H1 (cell line): Measurements from ENCODE around the gene OR6F1. TPM values are rescaled to one million over a fixed set of nuclear protein-coding genes. Genes with fewer than 3 reads are reported as not detected.

ENCODE experiments used
- CTCF ChIA-PET: fragments of 300-600 bp; sonication (Branson Sonifier 250); formaldehyde crosslinking; loops from one replicate; lab custom pipeline; 2021; ENCODE audit not compliant: partially characterized antibody; lab: Charles Lee
- POLR2A ChIA-PET: fragments of 300-600 bp; sonication (Branson Sonifier 250); formaldehyde crosslinking; loops from one replicate; lab custom pipeline; 2021; ENCODE audit warnings: inconsistent platforms; ENCODE audit not compliant: partially characterized antibody; lab: Charles Lee
- DNase-seq, 2 experiments: peaks; one replicate each; pipeline versions ENCODE4 v3.0.0 to v3.0.0-alpha.2; 2010 to 2022; ENCODE audit warnings: low spot score in 2 of 2, low read depth in 1 of 2, mixed read lengths in 1 of 2
- FAIRE-seq: peaks from 2 replicates; lab custom pipeline; 2011; peaks lifted over from hg19 to GRCh38; lab: Jason Lieb, UNC
- H2AFZ ChIP-seq: 2 replicates; pipeline ENCODE4 v1.8.1; 2012; ENCODE audit warnings: low read length, inconsistent platforms
- H2AK5ac ChIP-seq: 2 replicates; pipeline ENCODE4 v1.6.1; 2013; ENCODE audit warnings: low read depth, low read length
- H2BK120ac ChIP-seq: replicated peaks from 2 replicates; pipeline ENCODE3; 2013; ENCODE audit warnings: low read depth, low read length, inconsistent platforms
- H2BK12ac ChIP-seq: 2 replicates; pipeline ENCODE4 v1.6.1; 2013; ENCODE audit warnings: low read depth, low read length
- H2BK15ac ChIP-seq: 2 replicates; pipeline ENCODE4 v1.6.1; 2013; ENCODE audit warnings: low read length
- H2BK20ac ChIP-seq: 2 replicates; pipeline ENCODE4 v1.6.1; 2013; ENCODE audit warnings: low read length
- H2BK5ac ChIP-seq: 2 replicates; pipeline ENCODE4 v1.6.1; 2013; ENCODE audit warnings: low read depth, low read length
- H3K14ac ChIP-seq: 2 replicates; pipeline ENCODE4 v1.6.1; 2013; ENCODE audit warnings: inconsistent platforms; ENCODE audit not compliant: insufficient read length
- H3K18ac ChIP-seq: 2 replicates; pipeline ENCODE4 v1.6.1; 2013; ENCODE audit warnings: low read length; ENCODE audit errors: extremely low read depth
- H3K23ac ChIP-seq: 2 replicates; pipeline ENCODE4 v1.6.1; 2013; ENCODE audit warnings: inconsistent platforms; ENCODE audit not compliant: insufficient read length
- H3K23me2 ChIP-seq: 2 replicates; pipeline ENCODE4 v1.6.1; 2013; ENCODE audit warnings: low read depth, low read length
- H3K27ac ChIP-seq: 2 replicates; pipeline ENCODE4 v1.6.1; 2011; ENCODE audit warnings: low read depth, low read length, inconsistent platforms
- H3K27me3 ChIP-seq, 4 experiments: replicated peaks in 1 of 4; 1 replicate in 1 of 4; 2 replicates in 3 of 4; pipeline versions ENCODE4 v1.6.1 to v1.8.1; 2011 to 2013; ENCODE audit warnings: low read length in 3 of 4, mild to moderate bottlenecking in 3 of 4, inconsistent platforms in 2 of 4, mixed read lengths in 2 of 4, moderate library complexity in 1 of 4; ENCODE audit not compliant: control insufficient read depth in 3 of 4, insufficient read depth in 3 of 4; ENCODE audit errors: extremely low read depth in 1 of 4
- H3K36me3 ChIP-seq, 4 experiments: 2 replicates each; pipeline versions ENCODE4 v1.6.1 to v1.8.1; 2011 to 2013; ENCODE audit warnings: mild to moderate bottlenecking in 4 of 4, low read length in 3 of 4, moderate library complexity in 2 of 4, control low read depth in 1 of 4, inconsistent platforms in 1 of 4; ENCODE audit not compliant: insufficient read depth in 4 of 4, control insufficient read depth in 2 of 4
- H3K4ac ChIP-seq: replicated peaks from 2 replicates; pipeline ENCODE3; 2013; ENCODE audit warnings: low read length, low read depth, mixed read lengths, inconsistent platforms; ENCODE audit not compliant: insufficient read length
- H3K4me1 ChIP-seq, 4 experiments: replicated peaks in 1 of 4; 1 replicate in 1 of 4; 2 replicates in 3 of 4; pipeline versions ENCODE4 v1.6.1 to v1.8.1; 2011 to 2013; ENCODE audit warnings: low read length in 3 of 4, inconsistent platforms in 2 of 4, mixed read lengths in 1 of 4; ENCODE audit not compliant: insufficient read depth in 4 of 4, control insufficient read depth in 3 of 4
- H3K4me2 ChIP-seq, 2 experiments: 2 replicates each; pipeline versions ENCODE4 v1.6.1 to v1.8.1; 2011 to 2013; ENCODE audit warnings: low read depth in 2 of 2, low read length in 2 of 2, control low read depth in 1 of 2, inconsistent platforms in 1 of 2, mild to moderate bottlenecking in 1 of 2; ENCODE audit not compliant: insufficient read depth in 1 of 2
- H3K4me3 ChIP-seq, 4 experiments: fragments of 200-600, 300-600 bp in 1 of 4; sonication (generic), shearing (Covaris generic), sonication (Bioruptor Twin) in 1 of 4; 2 replicates each; pipeline versions ENCODE4 v1.5.1 to v1.8.1; 2011 to 2016; ENCODE audit warnings: low read length in 4 of 4, low read depth in 3 of 4, control low read depth in 2 of 4, inconsistent platforms in 2 of 4, mild to moderate bottlenecking in 2 of 4, mixed read lengths in 1 of 4, moderate library complexity in 1 of 4; ENCODE audit not compliant: insufficient read depth in 2 of 4; ENCODE audit errors: extremely low read depth in 1 of 4
- H3K56ac ChIP-seq: replicated peaks from 2 replicates; pipeline ENCODE3; 2013; ENCODE audit warnings: low read depth, mild to moderate bottlenecking, mixed read lengths, low read length, inconsistent platforms; ENCODE audit not compliant: insufficient read length
- H3K79me1 ChIP-seq: 2 replicates; pipeline ENCODE4 v1.6.1; 2013; ENCODE audit warnings: low read depth, low read length, control low read depth
- H3K79me2 ChIP-seq, 2 experiments: 2 replicates each; pipeline versions ENCODE4 v1.6.1 to v1.8.1; 2012 to 2013; ENCODE audit warnings: low read length in 2 of 2, mild to moderate bottlenecking in 2 of 2, inconsistent platforms in 1 of 2; ENCODE audit not compliant: insufficient read depth in 2 of 2, control insufficient read depth in 1 of 2
- H3K9ac ChIP-seq, 4 experiments: replicated peaks in 1 of 4; 1 replicate in 1 of 4; 2 replicates in 3 of 4; pipeline versions ENCODE4 v1.6.1 to v1.8.1; 2011 to 2013; ENCODE audit warnings: low read depth in 3 of 4, low read length in 3 of 4, control low read depth in 2 of 4, mild to moderate bottlenecking in 2 of 4, moderate library complexity in 2 of 4, inconsistent platforms in 1 of 4; ENCODE audit errors: extremely low read depth in 1 of 4
- H3K9me3 ChIP-seq, 2 experiments: 2 replicates each; pipeline versions ENCODE4 v1.6.1 to v1.8.1; 2012 to 2013; ENCODE audit warnings: mild to moderate bottlenecking in 2 of 2, moderate library complexity in 2 of 2, control low read depth in 1 of 2, inconsistent platforms in 1 of 2, low read depth in 1 of 2, low read length in 1 of 2, mixed read lengths in 1 of 2; ENCODE audit not compliant: insufficient read depth in 2 of 2
- H4K20me1 ChIP-seq, 2 experiments: replicated peaks in 1 of 2; 2 replicates each; pipeline versions ENCODE3 to v1.8.1; 2011 to 2013; ENCODE audit warnings: inconsistent platforms in 2 of 2, low read length in 2 of 2, mild to moderate bottlenecking in 1 of 2; ENCODE audit not compliant: insufficient read depth in 2 of 2, control insufficient read depth in 1 of 2
- H4K5ac ChIP-seq: 2 replicates; pipeline ENCODE4 v1.6.1; 2013; ENCODE audit warnings: low read length, low read depth, mixed read lengths, inconsistent platforms; ENCODE audit not compliant: insufficient read length
- H4K8ac ChIP-seq: 2 replicates; pipeline ENCODE4 v1.8.0; 2013; ENCODE audit warnings: mild to moderate bottlenecking, moderate library complexity, low read length, inconsistent platforms; ENCODE audit not compliant: insufficient read depth; ENCODE audit errors: extremely low read depth
- H4K91ac ChIP-seq: replicated peaks from 2 replicates; pipeline ENCODE3; 2013; ENCODE audit warnings: low read length, mixed read lengths, inconsistent platforms; ENCODE audit not compliant: insufficient read length
- CBX5 ChIP-seq: fragments of 300-800, 300-1000 bp; sonication (generic); IDR thresholded peaks from 2 replicates; pipeline ENCODE4 v1.7.1; 2016; ENCODE audit warnings: antibody characterized with exemption, low read length, low read depth
- CTBP2 ChIP-seq: IDR thresholded peaks from 2 replicates; pipeline ENCODE4 v1.7.0; 2011; ENCODE audit warnings: borderline replicate concordance, mild to moderate bottlenecking, moderate library complexity, mixed read lengths, low read length; ENCODE audit not compliant: insufficient read depth, insufficient read length
- EP300 ChIP-seq, 2 experiments: IDR thresholded peaks; 1 replicate in 1 of 2; 2 replicates in 1 of 2; pipeline ENCODE4 v1.6.1; 2011 to 2012; ENCODE audit warnings: low read depth in 2 of 2, low read length in 2 of 2, mild to moderate bottlenecking in 2 of 2, borderline replicate concordance in 1 of 2, inconsistent platforms in 1 of 2, moderate library complexity in 1 of 2
- POLR2AphosphoS5 ChIP-seq: IDR thresholded peaks from 2 replicates; pipeline ENCODE4 v1.6.1; 2011; ENCODE audit warnings: low read depth, low read length
- SIN3A ChIP-seq, 2 experiments: IDR thresholded peaks in 1 of 2; conservative IDR thresholded peaks in 1 of 2; 2 replicates each; pipeline ENCODE4 v1.6.1; 2011 to 2012; ENCODE audit warnings: low read length in 2 of 2, improper control_type of control experiment in 1 of 2, low read depth in 1 of 2, mild to moderate bottlenecking in 1 of 2
- WGBS, 2 experiments: shearing (Covaris generic) in 1 of 2; methylation state at CpG; one replicate each; pipeline versions ENCODE4 v1.1.6 to v1.1.7; 2013 to 2015; ENCODE audit warnings: low lambda C conversion rate in 2 of 2, mixed read lengths in 2 of 2, inconsistent platforms in 1 of 2, low coverage in 1 of 2, missing lambda C conversion rate in 1 of 2; ENCODE audit not compliant: insufficient replicate concordance in 2 of 2, insufficient coverage in 1 of 2, insufficient read length in 1 of 2; ENCODE audit errors: extremely low coverage in 1 of 2, missing lambda C conversion rate in 1 of 2; 5-methylcytosine and 5-hydroxymethylcytosine counted together
- long read RNA-seq, 2 experiments: library from RNA in 1 of 2; library from capped mRNA in 1 of 2; stranded (forward); transcript quantifications; one replicate each; pipeline ENCODE4 v2.0.0, GENCODE V29; 2021; ENCODE audit warnings: inconsistent platforms in 1 of 2
- polyA minus RNA-seq, 3 experiments: library from RNA; depleted of rRNA, polyadenylated mRNA; stranded (reverse); fragments of >200 nt; gene quantifications; 1 replicate in 2 of 3; 2 replicates in 1 of 3; pipeline ENCODE4 v1.2.3, GENCODE V29; 2011
- polyA plus RNA-seq, 7 experiments: library from polyadenylated mRNA; depleted of rRNA in 3 of 7; stranded (reverse) in 5 of 7; unstranded in 2 of 7; fragments of >200 nt in 5 of 7; fragments of 200-250 nt in 2 of 7; gene quantifications; 1 replicate in 5 of 7; 2 replicates in 1 of 7; 4 replicates in 1 of 7; pipeline versions ENCODE4 v1.2.1 to v1.2.3, GENCODE V29; 2011 to 2013; ENCODE audit warnings: missing spikeins in 2 of 7, mixed read lengths in 2 of 7
- total RNA-seq: library from RNA; stranded (reverse); fragmentation: NEBNext Ultra II Directional; extraction: Animal tissue kit (Norgen Biotek cat#: 25700); gene quantifications from 2 replicates; pipeline ENCODE4 v1.2.1, GENCODE V29; 2021

OR6F1 gene
- total RNA-seq (not detected in 2 replicates), polyA plus RNA-seq (2011; rRNA removed) (not detected in 2 replicates), polyA minus RNA-seq (2011; rRNA and poly(A)+ RNA removed) (not detected in 2 replicates)
- polyA plus RNA-seq (2011; cell fraction: cytosol; rRNA removed) = not detected
- not detected for polyA plus RNA-seq (2011; cell fraction: nucleus; rRNA removed)
- not detected in 4 replicates for polyA plus RNA-seq (2012, experiment 1 of 2)
- polyA plus RNA-seq (2012, experiment 2 of 2) = not detected
- not detected for polyA plus RNA-seq (2013, experiment 1 of 2)
- not detected for polyA plus RNA-seq (2013, experiment 2 of 2)
- not detected for polyA minus RNA-seq (2011; cell fraction: cytosol; rRNA and poly(A)+ RNA removed)
- not detected for polyA minus RNA-seq (2011; cell fraction: nucleus; rRNA and poly(A)+ RNA removed)
- long read RNA-seq, experiment 1 = 0 reads
- long read RNA-seq, experiment 2 = 0 reads

- no peak within 1 kb of the TSS for H3K9ac ChIP-seq
- DNase-seq = no peak
- no peak within 1 kb of the TSS for H4K8ac ChIP-seq
- no peak within 1 kb of the TSS for H2BK120ac ChIP-seq
- H2BK20ac ChIP-seq = no peak within 1 kb of the TSS
- H3K27ac ChIP-seq = no peak within 1 kb of the TSS
- no peaks in the 10 kb centered on the region for H4K20me1 ChIP-seq
- CTCF ChIA-PET = no interaction called here
- H3K4me3 ChIP-seq = no peak within 1 kb of the TSS
- TF ChIP-seq SIN3A (conservative IDR thresholded peaks at IDR 0.05 in 1 of 2, IDR thresholded peaks at IDR 0.05 in 1 of 2; ENCODE audit: low read depth in 1 of 2, low read length in 2 of 2) (no peak), CBX5 (no peak), EP300 (IDR thresholded peaks at IDR 0.05; ENCODE audit: borderline replicate concordance in 1 of 2, low read depth in 2 of 2, low read length in 2 of 2) (no peak), POLR2AphosphoS5 (no peak), CTBP2 (no peak)
- POLR2A ChIA-PET = no interaction called here
- no peak within 1 kb of the TSS for H3K56ac ChIP-seq
- H3K4me2 ChIP-seq = no peak within 1 kb of the TSS
- 81% methylated on average over 3 of the region's 3 CpGs; no CpG with 5 or more reads in 1 of the 2 experiments for WGBS, 2 experiments
- no peak for FAIRE-seq
- no peaks in the 10 kb centered on the region for H3K79me2 ChIP-seq
- no peaks in the 10 kb centered on the region for H3K79me1 ChIP-seq
- no peak within 1 kb of the TSS for H4K91ac ChIP-seq
- H3K27me3 ChIP-seq = peaks cover 0 to 1% (median 0%) of the 10 kb centered on the region in 4 experiments; a peak in 1 of 7 replicates
- H3K9me3 ChIP-seq = peaks cover 51 to 57% of the 10 kb centered on the region in 2 experiments
- no peaks in the 10 kb centered on the region for H3K4me1 ChIP-seq
- H3K4ac ChIP-seq = no peak within 1 kb of the TSS
- no peak within 1 kb of the TSS for H3K23ac ChIP-seq
- no peak within 1 kb of the TSS for H2BK12ac ChIP-seq
- H4K5ac ChIP-seq = no peak within 1 kb of the TSS
- H3K36me3 ChIP-seq = peaks cover 0 to 3% (median 0%) of the 10 kb centered on the region in 4 experiments; a peak in 1 of 8 replicates
- no peaks in the 10 kb centered on the region for H3K23me2 ChIP-seq
- H2BK15ac ChIP-seq = no peak within 1 kb of the TSS
- no peak within 1 kb of the TSS for H2BK5ac ChIP-seq
- no peak within 1 kb of the TSS for H3K18ac ChIP-seq
- no peak within 1 kb of the TSS for H2AK5ac ChIP-seq
- no peak within 1 kb of the TSS for H3K14ac ChIP-seq
- H2AFZ ChIP-seq = no peak within 1 kb of the TSS
Observed at GRCh38 chr1:247716546-247716945, at the start of gene OR6F1. Gene OR6F1 (minus strand): TSS chr1:247716646. CDS start chr1:247712755, 3,891 bp downstream.
